Adrenal gland (tissue), 5 donors: ENCODE data around the gene ATP5F1C.

Experiments used
- CTCF ChIP-seq, 6 experiments: fragments of 450-650 bp in 4 of 6; fragments of 200-600 bp in 2 of 6; sonication (generic) in 1 of 6; IDR thresholded peaks; 1 replicate in 5 of 6; 2 replicates in 1 of 6; pipeline versions ENCODE4 v1.5.1 to v1.8.0; 2016 to 2021; ENCODE audit warnings: antibody characterized with exemption in 6 of 6, mild to moderate bottlenecking in 2 of 6, moderate library complexity in 1 of 6
- POLR2A ChIP-seq, 2 donors: fragments of 450-650 bp; IDR thresholded peaks; one replicate each; pipeline ENCODE4 v1.6.1; 2017; ENCODE audit warnings: antibody characterized with exemption in 2 of 2, mild to moderate bottlenecking in 2 of 2, moderate library complexity in 1 of 2
- donor health status: DM: no; HTN: no; CAD: no.

- TF ChIP-seq CTCF (IDR thresholded peaks at IDR 0.05) (no peak), POLR2A (IDR thresholded peaks at IDR 0.05) (no peak)
Measured at GRCh38 chr10:7853226-7853842, 65.4 kb downstream of the ATP5F1C start.
